HCEC 1CT (cell line): ENCODE data around the gene ADARB2.
"Not testable (repeated sequence)": the region's sequence is repeated elsewhere in the genome, so short reads cannot be mapped to it uniquely, and the experiment has no call there.

Experiments used
- DNase-seq: peaks from one replicate; pipeline ENCODE4 v3.0.0-alpha.2; 2017

ADARB2 gene

DNA sequence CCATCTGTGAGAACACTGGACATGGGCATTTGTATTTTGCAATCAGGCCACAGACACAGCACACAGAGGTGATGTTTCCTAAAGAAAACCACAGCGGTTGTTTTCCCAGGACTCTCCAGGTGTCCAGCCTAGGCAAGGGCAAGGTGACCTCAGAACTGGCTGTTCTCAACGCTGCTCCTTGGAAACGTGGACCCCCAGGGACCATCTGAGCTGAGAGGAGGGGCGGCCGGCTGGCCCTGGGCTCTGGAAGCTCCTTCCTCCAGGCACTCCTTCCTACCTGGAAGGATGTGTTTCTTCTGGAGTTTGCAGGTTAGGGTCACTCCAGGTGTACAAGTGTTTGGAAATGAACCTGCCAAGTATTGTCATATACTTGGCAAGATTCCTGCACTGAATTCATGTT is 103.1 kb downstream of the ADARB2 start:
- DNase-seq = no peak

DNA sequence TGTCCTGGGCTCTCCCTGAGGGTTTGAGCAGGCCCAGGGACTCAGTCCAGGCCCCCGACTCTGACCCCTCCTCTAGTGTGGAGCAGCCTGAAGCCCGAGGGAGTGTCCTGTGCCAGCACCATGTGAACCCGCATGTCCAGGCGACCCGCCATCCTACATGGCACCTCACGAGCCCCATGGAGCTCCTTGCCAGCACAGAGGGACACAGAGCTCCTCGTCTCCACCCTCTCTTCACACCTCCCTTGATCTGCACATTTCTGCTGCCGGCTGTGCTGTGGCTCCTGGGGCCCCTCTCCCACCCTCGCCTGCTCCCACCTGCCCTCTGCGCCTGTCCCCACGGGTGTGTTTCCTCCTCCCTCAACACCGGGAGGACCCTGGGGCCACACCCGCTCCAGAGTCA is 103.5 kb downstream of the ADARB2 start:
- DNase-seq = no peak

DNA sequence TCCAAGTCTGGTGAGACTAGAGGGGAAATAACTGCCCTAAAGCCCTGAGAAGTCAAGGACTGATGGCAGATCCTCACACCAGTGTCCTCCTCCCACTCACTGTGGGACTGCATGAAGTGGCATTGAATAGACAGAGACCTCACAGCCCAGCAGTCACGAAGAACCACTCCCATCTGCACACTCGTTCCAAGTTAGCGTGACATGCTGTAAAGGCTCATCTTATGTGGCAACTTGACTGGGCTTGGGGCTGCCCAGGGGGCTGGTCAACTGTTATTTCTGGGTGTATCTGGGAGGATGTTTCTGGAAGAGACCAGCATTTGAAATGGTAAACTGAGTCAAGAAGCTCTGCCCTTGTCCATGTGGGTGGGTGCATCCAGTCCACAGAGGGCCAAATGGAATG is 104.7 kb downstream of the ADARB2 start:
- no peak for DNase-seq

GRCh38 chr10:1632141-1632540 is 105.2 kb downstream of the ADARB2 start:
- DNase-seq = no peak

- no peak for DNase-seq
Measured at GRCh38 chr10:1631282-1631681, 106.0 kb downstream of the ADARB2 start.

GRCh38 chr10:1630304-1630703 is 107.0 kb downstream of the ADARB2 start:
- no peak for DNase-seq

DNA sequence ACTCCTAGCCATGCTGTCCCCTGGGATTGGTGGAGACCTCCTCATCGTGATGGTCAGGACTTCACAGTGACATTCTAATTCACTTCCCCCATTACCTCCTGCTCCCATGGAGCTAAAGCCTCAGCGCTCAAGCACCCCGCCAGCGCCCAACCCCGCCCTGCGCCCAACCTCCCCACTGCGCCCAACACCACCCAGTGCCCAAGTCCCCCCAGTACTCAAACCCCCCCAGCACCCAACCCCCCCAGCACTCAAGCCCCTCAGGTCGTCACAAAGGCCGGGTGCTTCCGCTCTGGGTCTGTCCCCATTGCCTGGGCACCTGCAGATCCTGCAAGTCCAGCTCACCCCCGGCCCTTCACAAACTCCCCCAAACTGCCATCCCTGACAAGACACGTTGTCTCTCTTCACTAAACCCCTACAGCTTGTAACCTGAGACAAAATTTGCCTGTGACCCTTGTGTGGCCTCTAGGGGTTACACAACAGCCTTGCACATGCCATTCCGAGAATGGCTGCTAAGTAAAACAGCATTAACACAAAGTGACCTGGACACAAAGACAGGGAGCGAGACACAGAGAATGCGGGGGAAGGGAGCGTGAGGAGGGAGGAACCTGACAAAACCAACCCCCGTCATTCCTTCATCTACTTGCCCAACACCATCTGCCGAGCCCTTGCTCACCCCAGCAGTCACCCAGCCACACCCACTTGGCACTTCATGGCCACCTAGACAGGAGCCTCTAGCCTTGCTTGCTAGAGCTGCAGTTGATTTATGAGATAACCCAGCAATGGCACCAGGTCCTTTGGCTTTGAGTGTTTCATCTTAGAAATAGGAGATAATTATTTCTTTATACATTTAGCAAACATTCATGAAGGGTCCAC is 107.8 kb downstream of the ADARB2 start:
- no peak for DNase-seq

GRCh38 chr10:1628757-1629156 is 108.6 kb downstream of the ADARB2 start:
- DNase-seq = no peak

DNA sequence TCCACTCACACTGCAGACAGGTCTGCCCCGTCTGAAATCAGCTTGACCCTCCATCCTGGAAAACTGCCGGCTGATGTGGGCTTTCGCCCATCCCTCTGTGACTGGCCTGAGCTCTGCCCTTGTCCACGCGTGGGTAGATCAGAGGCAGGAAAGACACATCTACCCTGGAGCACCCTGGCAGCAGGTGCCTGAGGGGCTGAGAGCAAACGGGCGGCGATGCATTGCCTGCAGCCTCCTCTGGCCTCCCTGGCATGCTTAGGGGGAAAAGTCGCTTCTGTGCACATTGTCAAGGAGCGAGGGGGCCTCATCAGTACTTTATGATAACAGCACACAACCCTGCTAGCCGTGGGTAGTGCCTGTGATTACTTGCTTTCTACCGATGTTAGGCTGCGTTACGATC is 109.4 kb downstream of the ADARB2 start:
- no peak for DNase-seq

DNA sequence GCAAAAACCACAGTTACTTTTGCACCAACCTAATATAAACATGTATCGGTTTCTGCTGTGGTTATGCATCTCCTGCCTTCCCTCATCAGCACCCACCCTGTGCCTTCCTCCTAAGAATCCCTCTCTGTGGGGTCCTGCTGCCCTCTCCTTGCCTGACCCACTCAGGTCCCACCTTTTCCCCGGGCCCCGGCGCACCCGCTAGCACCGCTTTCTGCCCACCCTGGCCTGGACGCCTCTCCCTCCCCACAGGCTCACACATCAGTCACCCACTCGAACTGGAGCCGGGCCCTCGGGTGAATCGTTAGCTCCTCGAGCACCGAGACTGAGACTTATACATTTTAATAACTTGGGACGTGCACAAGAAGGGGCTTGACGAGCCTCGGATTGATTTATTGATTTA is 110.5 kb downstream of the ADARB2 start:
- no peak for DNase-seq

- DNase-seq = no peak
Measured at GRCh38 chr10:1626410-1626809, 110.9 kb downstream of the ADARB2 start.

DNA sequence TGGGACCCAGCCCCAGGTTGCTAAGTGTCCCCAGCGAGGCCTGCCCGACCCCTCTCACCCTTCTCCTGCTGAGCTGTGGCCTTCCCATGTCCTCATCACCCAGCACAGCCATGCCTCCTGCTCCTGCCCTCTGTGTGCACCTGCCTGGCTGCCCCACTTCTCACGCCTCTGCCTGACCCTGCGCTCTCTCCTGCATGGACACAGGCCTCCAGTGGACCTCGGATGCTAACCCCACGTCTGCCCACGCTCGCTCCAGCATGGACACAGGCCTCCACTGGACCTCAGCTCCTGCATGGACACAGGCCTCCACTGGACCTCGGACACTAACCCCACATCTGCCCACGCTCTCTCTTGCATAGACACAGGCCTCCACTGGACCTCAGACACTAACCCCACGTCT is 111.6 kb downstream of the ADARB2 start:
- no peak for DNase-seq

GRCh38 chr10:1625079-1625478 is 112.2 kb downstream of the ADARB2 start:
- DNase-seq = peak; percentile 1

DNA sequence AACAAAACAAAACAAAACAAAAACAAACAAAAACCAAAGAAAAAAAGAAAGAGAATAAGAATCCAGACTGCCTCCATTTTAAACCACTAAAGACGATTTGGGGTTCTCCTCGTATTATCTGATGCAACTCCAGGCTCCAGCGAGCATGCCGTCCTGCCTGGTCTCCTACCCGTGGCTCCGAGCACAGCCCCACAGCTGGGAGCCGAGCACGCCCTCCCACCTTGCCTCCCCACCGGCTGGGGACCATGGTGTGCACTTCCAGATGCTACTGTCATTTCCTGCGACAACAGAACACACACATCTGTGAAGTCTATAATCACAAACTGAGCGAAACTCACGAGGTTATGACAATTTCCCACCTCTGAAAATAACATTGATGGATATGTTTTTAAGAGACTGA is 113.1 kb downstream of the ADARB2 start:
- DNase-seq = no peak

DNA sequence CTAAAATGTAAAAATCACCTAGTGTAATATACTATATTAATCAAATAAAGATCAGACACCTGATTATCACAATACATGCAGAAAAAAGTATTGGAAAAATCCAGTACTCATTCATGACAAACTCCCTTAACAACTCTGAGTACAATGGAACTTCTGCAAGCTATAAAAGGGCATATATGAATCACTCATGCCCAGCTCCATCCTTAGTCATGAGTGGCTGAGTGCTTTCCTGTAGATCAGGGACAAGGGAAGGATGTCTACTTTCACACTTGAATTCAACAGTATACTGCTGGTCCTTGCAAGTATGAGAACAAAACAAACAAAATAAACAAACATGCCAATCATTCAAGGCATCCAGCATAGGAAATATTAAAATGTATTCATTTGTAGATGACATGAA is 116.5 kb downstream of the ADARB2 start:
- no peak for DNase-seq

GRCh38 chr10:1617376-1618317 is 119.7 kb downstream of the ADARB2 start:
- DNase-seq = not testable (repeated sequence)

GRCh38 chr10:1616701-1617100 is 120.6 kb downstream of the ADARB2 start:
- not testable (repeated sequence) for DNase-seq

- DNase-seq = no peak
Measured at GRCh38 chr10:1615186-1615954, 122.0 kb downstream of the ADARB2 start.

DNA sequence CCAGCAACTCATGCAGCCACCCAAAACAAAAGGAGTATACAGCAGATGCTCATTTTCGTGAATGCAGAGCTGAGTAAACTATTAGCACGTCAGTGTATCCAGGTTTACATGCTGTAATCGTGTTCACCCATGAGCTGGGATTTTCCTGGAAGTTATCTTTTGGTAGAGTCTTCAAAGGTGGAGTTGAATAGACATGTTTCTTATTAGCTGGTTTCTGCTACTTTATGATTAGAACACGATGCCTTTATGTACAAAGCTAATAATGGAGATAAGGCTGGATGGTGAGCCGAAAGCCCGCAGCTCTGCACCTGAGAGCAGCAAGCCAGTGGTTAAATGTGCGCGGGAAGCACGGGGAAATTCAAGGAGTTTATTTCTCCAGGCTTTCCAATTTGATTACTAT is 123.8 kb downstream of the ADARB2 start:
- DNase-seq = no peak

DNA sequence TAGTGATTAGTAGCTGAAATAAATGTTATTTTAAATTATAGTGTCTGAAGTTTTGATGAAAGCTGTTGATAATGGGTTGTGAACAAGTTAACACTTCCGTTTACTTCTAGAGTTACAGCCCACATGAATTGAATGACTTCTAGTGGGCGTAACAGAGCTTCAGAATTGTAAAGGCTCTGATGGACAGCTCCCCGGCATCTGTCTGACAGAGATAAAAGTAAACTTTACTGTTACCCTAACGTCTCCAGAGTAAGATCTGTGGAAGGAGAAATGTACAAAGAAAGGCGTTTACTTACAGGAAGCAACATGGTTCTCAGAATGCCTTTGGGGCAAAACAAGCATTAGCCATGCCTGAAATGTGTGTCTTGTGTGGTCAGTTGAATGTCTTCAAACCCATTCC is 124.4 kb downstream of the ADARB2 start:
- DNase-seq = no peak

- DNase-seq = no peak
Measured at GRCh38 chr10:1611936-1612550, 125.3 kb downstream of the ADARB2 start.

DNA sequence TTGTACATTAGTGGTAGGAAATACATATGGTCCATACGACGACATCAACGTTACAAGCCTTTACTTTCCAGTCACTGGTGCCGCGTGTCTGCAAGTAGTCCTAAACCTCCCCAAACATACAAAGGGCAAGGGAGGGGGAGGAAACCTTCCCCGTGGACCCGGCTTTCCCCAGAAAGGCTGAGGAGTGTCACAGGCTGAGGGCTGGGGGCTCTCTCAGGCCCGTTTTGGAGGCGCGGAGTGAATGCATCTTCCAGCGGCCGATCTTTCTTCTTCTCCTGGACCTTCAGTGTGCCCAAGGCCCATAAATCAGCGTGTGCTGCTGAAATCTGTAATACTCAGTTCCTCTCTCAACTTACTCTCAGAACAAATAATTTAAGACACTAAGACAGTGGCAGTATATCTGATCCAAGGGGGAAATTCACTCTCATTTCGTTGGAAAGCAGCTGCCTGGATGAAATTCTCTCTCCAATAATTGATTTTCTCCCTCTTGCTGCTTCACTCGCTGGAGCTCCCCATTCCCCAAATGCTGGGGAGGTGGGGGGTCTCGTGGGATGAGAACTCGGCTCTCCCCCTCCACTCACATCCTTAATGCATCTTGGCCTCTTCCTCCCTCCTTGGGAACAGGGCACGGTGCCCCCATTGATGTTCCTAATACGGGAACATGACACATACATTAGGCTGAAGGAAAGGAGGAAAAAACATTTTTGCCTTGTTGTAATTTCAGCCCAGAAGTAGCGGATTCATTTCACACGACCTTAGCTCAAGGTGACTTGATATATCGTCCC is 126.1 kb downstream of the ADARB2 start:
- no peak for DNase-seq
